GM21529 (cell line): ENCODE measurements around the gene TPRX1.
"Not testable (repeated sequence)": the region's sequence is repeated elsewhere in the genome, so short reads cannot be mapped to it uniquely, and the experiment has no call there.

Experiments
- ATAC-seq: cut with Tn5 transposase; IDR thresholded peaks from one replicate; pipeline ENCODE4 v1.9.1; 2021; ENCODE audit not compliant: unreplicated experiment

Gene TPRX1

GRCh38 chr19:47768604-47769003 is 35.7 kb downstream of the TPRX1 start:
- no peak for ATAC-seq

DNA sequence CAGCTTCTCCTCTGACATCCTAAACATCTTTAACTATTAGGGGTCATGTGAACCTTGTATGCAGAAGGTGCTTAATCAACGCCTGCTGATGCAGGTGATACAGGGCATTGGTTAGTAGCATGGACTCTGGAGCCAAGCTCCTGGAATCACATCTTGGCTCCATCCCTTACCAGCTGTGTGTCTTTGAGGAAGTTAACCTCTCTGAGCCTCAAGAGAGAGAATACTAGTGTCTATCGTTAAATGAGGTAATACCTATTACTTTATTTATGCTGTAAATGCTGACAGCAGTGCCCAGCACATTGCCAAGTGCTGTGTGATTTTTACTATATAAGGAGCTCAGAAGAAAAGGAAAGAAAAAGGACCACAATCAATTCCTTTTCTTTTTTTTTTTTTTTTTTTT is 37.0 kb downstream of the TPRX1 start:
- ATAC-seq, result no peak

DNA sequence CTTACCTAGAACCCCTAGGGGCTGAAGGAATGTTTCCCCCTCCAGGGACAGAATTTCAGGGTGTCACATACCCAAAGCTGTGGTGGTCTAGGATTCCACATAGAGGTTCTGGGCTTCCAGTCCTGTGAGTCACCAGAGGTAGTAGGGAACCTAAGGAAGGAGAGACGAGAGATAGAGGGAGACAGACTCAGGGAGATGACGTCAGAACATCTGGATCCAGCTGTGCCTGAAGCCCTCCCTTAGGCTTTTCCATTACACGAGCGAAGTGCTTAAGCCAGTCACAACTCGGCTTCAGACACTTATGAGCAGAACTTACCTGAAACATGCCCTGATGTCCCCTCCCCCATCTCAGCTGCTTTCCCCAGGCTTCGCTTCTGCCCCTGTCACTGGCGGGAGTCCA is 37.7 kb downstream of the TPRX1 start:
- no peak for ATAC-seq

DNA sequence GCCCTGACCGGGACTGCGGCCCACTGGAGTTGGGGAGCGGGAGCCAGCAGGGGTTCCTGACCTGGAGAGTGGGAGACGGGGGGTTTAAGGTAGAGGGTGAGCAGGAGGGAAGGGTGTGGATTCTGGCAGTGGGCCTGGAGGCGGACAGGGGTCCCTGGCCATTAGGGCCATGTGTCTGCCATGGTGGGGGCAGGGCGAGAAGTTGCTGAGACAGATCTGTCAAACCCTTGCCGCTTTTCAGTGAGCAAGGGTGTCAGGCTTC is 38.1 kb downstream of the TPRX1 start:
- no peak for ATAC-seq

DNA sequence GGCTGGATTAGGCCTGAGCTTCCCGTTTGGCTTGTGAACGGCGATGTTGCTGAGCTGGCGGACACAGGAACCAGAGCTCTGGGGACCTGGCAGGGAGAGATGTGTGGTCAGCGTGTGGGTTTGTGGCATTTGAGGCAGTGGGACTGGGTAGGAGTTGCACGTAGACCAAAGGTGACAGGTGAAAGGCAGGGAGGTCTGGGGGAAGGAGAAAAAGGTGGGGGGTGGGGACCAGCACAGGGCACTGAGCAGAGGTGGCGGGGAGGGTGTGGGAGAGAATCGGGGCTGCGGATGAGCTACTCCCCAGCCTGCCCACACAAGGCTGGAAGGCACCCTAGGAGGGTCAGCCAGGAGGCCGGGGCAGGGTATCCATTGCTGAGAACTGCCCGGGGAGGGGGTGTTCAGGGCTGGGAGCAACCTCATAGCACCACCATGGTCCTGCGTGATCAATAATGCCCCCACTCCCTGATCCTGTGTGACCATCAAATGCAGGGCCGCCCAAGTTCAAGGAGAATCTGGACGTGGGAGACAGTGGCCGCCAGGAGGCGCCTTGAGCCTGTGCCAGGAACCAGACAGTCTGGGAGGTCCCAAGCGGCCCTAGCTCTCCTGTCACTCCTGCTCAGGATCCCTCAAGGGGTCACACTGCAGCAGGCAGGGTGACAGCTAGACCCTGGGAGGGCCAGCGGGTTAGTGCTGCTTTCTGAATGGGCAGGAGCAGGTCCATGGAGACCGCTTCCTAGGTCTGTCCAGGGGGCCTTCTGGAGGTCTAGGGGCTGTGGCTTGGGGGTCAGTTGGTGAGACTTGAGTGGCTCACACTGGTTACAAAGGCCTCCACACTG is 38.6 kb downstream of the TPRX1 start:
- no peak for ATAC-seq

DNA sequence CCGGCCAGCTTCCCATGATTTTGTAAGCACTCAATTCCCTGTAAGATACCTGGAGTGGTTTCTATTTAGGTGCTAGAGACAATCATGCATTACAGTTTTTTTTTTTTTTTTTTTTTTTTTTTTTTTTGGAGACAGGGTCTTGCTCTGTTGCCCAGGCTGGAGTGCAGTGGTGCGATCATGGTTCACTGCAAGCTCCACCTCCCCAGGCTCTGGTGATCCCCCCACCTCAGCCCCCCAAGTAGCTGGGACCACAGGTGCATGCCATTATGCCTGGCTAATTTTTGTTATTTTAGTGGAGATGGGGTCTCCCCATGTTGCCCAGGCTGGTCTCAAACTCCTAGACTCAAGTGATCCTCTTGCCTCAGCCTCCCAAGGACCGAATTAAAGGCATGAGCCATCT is 39.6 kb downstream of the TPRX1 start:
- not testable (repeated sequence) for ATAC-seq

DNA sequence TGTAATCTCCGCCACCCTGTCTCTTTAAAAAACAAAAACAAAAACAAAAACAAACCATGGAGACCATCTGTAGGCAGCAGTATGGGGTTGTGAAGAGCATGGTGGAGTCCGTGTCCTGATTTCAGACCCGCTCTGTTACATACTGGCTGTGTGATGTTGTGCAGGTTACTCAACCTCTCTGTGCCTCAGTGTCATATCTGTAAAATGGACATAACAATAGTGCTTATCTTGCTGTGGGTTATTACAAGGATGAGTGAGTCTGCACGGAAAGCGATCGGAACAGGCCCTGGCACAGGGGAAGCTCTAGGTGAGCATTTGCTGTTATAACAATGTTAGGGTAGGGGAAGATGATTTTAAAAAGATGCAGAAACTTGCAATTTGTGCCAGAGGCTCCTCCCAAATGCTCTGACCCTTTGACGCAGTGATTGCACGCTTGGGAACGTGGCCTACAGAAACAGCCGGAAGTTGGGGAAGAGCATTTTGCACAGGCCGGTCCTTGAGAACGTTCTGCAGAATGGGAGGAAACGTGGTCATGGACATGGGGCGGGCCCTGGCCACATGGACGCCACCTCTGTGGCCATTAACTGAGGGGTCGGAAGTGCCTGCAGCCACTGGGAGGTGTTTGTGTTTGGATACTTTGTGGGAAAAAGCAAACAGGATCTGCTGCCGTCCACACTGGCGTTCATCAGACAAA is 41.6 kb downstream of the TPRX1 start:
- ATAC-seq, result no peak

- no peak for ATAC-seq
These were observed 42.2 kb downstream of the TPRX1 start for GRCh38 chr19:47762151-47762550.

- ATAC-seq, result no peak
These were observed 42.8 kb downstream of the TPRX1 start for GRCh38 chr19:47761566-47761965.

GRCh38 chr19:47760632-47760999 is 43.7 kb downstream of the TPRX1 start:
- no peak for ATAC-seq

GRCh38 chr19:47758443-47758804 is 45.9 kb downstream of the TPRX1 start:
- no peak for ATAC-seq

DNA sequence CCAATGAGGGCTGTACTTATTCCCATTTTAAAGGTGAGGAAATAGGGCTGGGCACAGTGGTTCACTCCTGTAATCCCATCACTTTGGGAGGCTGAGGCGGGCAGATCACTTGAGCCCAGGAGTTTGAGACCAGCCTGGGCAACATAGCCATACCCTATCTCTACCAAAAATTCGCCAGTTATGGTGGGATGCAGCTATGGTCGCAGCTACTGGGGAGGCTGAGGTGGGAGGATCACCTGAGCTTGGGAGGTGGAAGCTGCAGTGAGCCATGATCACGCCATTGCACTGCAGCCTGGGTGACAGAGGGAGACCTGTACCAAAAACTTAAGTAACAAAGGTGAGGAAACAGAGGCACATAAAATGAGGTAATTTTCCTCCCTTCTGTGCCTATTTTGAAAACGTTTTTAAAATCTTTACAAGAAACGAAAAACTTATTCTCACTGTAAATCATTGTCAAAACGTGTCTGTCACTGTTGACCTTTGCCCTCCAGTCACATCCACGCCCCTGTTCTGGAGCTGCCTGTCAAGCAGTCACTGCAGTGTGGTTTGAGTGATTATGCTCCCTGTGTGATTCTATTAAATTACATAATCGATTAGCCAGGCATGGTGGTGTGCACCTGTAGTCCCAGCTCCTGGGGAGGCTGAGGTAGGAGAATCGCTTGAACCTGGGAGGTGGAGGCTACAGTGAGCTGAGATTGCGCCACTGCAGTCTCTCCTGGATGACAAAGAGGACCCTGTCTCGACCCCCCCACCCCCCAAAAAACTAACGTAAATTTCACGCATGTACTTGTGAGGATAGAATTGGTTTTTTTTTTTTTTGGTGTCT is 46.5 kb downstream of the TPRX1 start:
- ATAC-seq, result no peak

GRCh38 chr19:47756953-47757608 is 47.3 kb downstream of the TPRX1 start:
- ATAC-seq, result no peak

GRCh38 chr19:47756627-47756929 is 47.8 kb downstream of the TPRX1 start:
- no peak for ATAC-seq

- ATAC-seq, result no peak
These were observed 48.4 kb downstream of the TPRX1 start for GRCh38 chr19:47755762-47756626.

DNA sequence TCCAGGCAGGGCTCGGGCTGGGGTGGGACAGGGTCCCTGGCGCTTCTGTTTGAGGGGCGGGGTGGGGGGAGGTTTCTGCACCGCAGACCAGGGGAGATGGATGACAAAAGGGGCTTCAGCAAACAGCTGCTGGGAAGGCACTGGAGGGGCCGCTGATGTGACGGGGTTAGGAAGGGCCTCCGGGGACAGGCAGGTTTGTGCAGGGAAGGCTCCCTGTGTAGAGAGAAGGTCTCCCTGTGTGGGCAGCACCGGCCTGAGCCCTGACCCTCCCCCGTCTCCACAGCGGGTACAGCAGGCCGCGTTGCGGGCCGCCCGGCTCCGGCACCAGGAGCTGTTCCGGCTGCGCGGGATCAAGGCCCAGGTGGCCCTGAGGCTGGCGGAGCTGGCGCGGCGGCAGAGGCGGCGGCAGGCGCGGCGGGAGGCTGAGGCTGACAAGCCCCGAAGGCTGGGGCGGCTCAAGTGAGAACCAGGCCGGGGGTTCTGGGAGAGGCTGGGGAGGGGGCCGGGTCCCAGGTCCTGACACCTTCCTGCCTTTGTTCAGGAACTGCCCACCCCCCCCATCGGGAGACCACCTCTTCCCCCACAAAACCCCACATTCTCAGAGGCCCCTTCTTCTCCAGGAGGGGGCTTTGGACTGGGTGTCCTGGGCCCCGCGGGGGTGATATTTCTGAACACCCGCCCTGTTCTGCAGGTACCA is 49.1 kb downstream of the TPRX1 start:
- ATAC-seq, result no peak

- no peak for ATAC-seq
These were observed 49.9 kb downstream of the TPRX1 start for GRCh38 chr19:47754206-47755064.

DNA sequence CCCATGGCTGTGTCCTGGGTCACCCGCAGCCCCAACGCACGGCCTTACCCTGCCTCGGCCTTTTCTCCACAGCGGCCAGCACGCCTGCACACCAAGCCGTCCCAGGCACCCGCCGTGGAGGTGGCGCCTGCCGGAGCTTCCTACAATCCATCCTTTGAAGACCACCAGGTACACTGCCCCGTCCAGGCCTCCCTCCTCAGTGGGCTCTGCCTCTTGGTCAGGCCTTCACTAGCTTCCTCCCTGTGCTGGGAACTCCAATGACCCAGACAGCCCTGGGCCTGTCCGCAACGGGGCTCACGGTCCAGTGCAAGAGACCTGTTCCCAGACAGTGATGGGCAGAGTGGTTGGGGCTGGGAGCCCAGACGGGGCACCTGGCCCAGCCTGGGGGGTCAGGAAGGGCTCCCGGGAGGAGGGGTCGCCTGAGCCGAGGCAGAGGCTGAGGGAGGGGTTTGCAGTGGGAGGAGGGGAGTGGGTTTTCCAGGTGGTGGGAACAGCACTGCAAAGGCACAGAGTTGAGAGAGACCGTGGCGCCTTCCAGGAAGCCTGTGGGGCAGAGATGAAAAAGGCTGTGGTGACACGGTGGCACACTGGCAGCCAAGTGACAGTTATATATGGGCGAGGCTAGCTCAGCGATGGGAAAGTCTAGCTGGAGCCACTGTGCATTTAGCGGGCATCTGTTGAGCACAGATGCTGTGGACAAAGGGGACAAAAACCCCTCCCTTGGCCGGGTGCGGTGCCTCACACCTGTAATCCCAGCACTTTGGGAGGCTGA is 51.7 kb downstream of the TPRX1 start:
- ATAC-seq, result no peak
